Measurements from ENCODE around the gene CAMTA2. TPM values are rescaled to one million over a fixed set of nuclear protein-coding genes. Genes with fewer than 3 reads are reported as not detected.

CAMTA2 gene
- total and polyA plus RNA-seq, 9 of the 15 experiments (the other 6 are each of a cell fraction or from before 2014, with no cell fraction given), result 0.24 to 25.1 (median 6.3) TPM

- no peak for TF ChIP-seq ZNF280B (CRISPR knock-in tag; IDR thresholded peaks at IDR 0.05)
Measured at GRCh38 chr17:4986403-4986802, 1.1 kb downstream of the CAMTA2 start (continued).

- BruUV-seq (replicated peaks), result no TSS peak
- Histone ChIP-seq H3K27ac (ENCODE audit: extremely low read depth, low read depth, low read length) (no peak overlapping the region), H3K4me1 (replicated peaks in 1 of 2; ENCODE audit: control insufficient read depth in 2 of 2, insufficient read depth in 2 of 2, low read length in 2 of 2) (peaks cover 9 to 11% of the 10 kb centered on the region in 2 experiments; a peak in 3 of 5 replicates), H3K36me3 (ENCODE audit: control insufficient read depth, insufficient read depth, low read length) (peaks cover 59% of the 10 kb centered on the region), H3K9me3 (replicated peaks; ENCODE audit: control insufficient read depth, insufficient read depth, low read depth, low read length) (no peaks in the 10 kb centered on the region), H3K9ac (ENCODE audit: insufficient read depth in 1 of 2, low read depth in 2 of 2, low read length in 2 of 2) (no peak overlapping the region), H3K9me1 (ENCODE audit: control insufficient read depth, insufficient read depth, low read length) (no peaks in the 10 kb centered on the region), H3K79me2 (ENCODE audit: control insufficient read depth, insufficient read depth, low read length) (peaks cover 17% of the 10 kb centered on the region), H4K20me1 (replicated peaks; ENCODE audit: control insufficient read depth, insufficient read depth, low read length) (0 out of 2 replicates have a peak, but pooled peaks cover 6% of the 10 kb centered on the region), H3K27me3 (ENCODE audit: control insufficient read depth in 2 of 2, insufficient read depth in 2 of 2, low read length in 2 of 2) (no peaks in the 10 kb centered on the region), H3K4me3 (no peak overlapping the region), H3K4me2 (ENCODE audit: insufficient read depth, low read length) (no peak overlapping the region), H2AFZ (ENCODE audit: low read depth, low read length) (no peak overlapping the region)
- ChIA-PET POLR2A (no interaction called here), CTCF (ENCODE audit: low intra/inter-chr PET ratio) (no interaction called here)
- TF ChIP-seq MTA2 (IDR thresholded peaks at IDR 0.05; ENCODE audit: low read depth) (no peak), ARNT (IDR thresholded peaks at IDR 0.05) (no peak), HSF4 (CRISPR knock-in tag; IDR thresholded peaks at IDR 0.05; ENCODE audit: borderline replicate concordance) (no peak), ADNP (tag; IDR thresholded peaks at IDR 0.05) (no peak), POLR3A (IDR thresholded peaks at IDR 0.05; ENCODE audit: borderline replicate concordance, extremely low read depth, insufficient read depth, insufficient read length) (no peak), NONO (IDR thresholded peaks at IDR 0.05; ENCODE audit: low read depth in 2 of 2, low read length in 1 of 2) (no peak), BDP1 (IDR thresholded peaks at IDR 0.05; ENCODE audit: insufficient read depth, insufficient read length) (no peak), FOS (IDR thresholded peaks at IDR 0.05; ENCODE audit: extremely low read depth, insufficient read length) (no peak), CEBPB (tag; IDR thresholded peaks at IDR 0.05) (no peak), MTA1 (IDR thresholded peaks at IDR 0.05; ENCODE audit: borderline replicate concordance) (no peak), POLR2AphosphoS5 (IDR thresholded peaks at IDR 0.05; ENCODE audit: control insufficient read depth, insufficient read depth, low read depth, low read length) (no peak), NUFIP1 (IDR thresholded peaks at IDR 0.05; ENCODE audit: partially characterized antibody) (no peak), MAFF (IDR thresholded peaks at IDR 0.05; ENCODE audit: low read length) (no peak)
- WGBS (ENCODE audit: insufficient coverage, low coverage, missing lambda C conversion rate), result 53% methylated on average over 3 of the region's 5 CpGs
- no peak for DNase-seq (ENCODE audit: extremely low read depth in 1 of 4, low spot score in 3 of 4)
- no peak for ATAC-seq
- no peak for FAIRE-seq
- in situ Hi-C loops (cut with MboI), result no loop called here
- intact Hi-C loops (cut with micrococcal nuclease), result no loop called here
Measured at GRCh38 chr17:4982305-4982704, 5.2 kb downstream of the CAMTA2 start.
